Measurements from ENCODE around the gene RAPGEF6. TPM values are rescaled to one million over a fixed set of nuclear protein-coding genes. Genes with fewer than 3 reads are reported as not detected.

RAPGEF6 gene
- total RNA-seq, 2 donors from 2014 or later, result 8.6 to 13.0 TPM

- DNase-seq (no peak), ATAC-seq (peak; percentile 62)
- 46 to 50% methylated on average over 6 of the region's 6 CpGs for WGBS, 2 donors
- H3K36me3 ChIP-seq (replicated peaks in 1 of 2; ENCODE audit: insufficient read depth in 1 of 2, low read depth in 2 of 2), result no peaks in the 10 kb centered on the region
- H3K27me3 ChIP-seq, result no peaks in the 10 kb centered on the region
- H3K4me1 ChIP-seq, result peaks cover 44% of the 10 kb centered on the region
- H3K9me3 ChIP-seq, result no peaks in the 10 kb centered on the region
- TF ChIP-seq POLR2A (IDR thresholded peaks at IDR 0.05), result no peak
- H3K27ac ChIP-seq, result peak overlapping the region in 3 of 4 donors; percentile 17 to 71 (median 57)
- intact Hi-C loops (cut with DNase I), result no loop called here
- no peak overlapping the region for H3K4me3 ChIP-seq
Measured at GRCh38 chr5:131610198-131611063, 24.6 kb downstream of the RAPGEF6 start.

- H3K27ac ChIP-seq, result peak overlapping the region in 3 of 4 donors; percentile 17 to 71 (median 57)
- no peaks in the 10 kb centered on the region for H3K27me3 ChIP-seq
- intact Hi-C loops (cut with DNase I), result no loop called here
- peaks cover 44% of the 10 kb centered on the region for H3K4me1 ChIP-seq
- no peak for TF ChIP-seq CTCF (IDR thresholded peaks at IDR 0.05)
- no peak for TF ChIP-seq POLR2A (IDR thresholded peaks at IDR 0.05)
- ATAC-seq (no peak), DNase-seq (no peak)
- no peaks in the 10 kb centered on the region for H3K36me3 ChIP-seq (replicated peaks in 1 of 2; ENCODE audit: insufficient read depth in 1 of 2, low read depth in 2 of 2)
- no peaks in the 10 kb centered on the region for H3K9me3 ChIP-seq
- no peak overlapping the region for H3K4me3 ChIP-seq
- 69 to 92% methylated on average over 1 of the region's 1 CpG for WGBS, 2 donors
Measured at GRCh38 chr5:131609774-131610173, 25.3 kb downstream of the RAPGEF6 start.

- ATAC-seq (no peak), DNase-seq (no peak)
- intact Hi-C loops (cut with DNase I), result no loop called here
- Histone ChIP-seq H3K27me3 (no peaks in the 10 kb centered on the region), H3K4me3 (no peak overlapping the region), H3K4me1 (peaks cover 44% of the 10 kb centered on the region), H3K36me3 (replicated peaks in 1 of 2; ENCODE audit: insufficient read depth in 1 of 2, low read depth in 2 of 2) (no peaks in the 10 kb centered on the region), H3K9me3 (no peaks in the 10 kb centered on the region), H3K27ac (peak overlapping the region in 2 of 4 donors; percentile 57 to 71)
- TF ChIP-seq CTCF (IDR thresholded peaks at IDR 0.05) (no peak), POLR2A (IDR thresholded peaks at IDR 0.05) (no peak)
- WGBS, 2 donors, result 83 to 88% methylated on average over 5 of the region's 5 CpGs
Measured at GRCh38 chr5:131608597-131608996, 26.4 kb downstream of the RAPGEF6 start.

GRCh38 chr5:131607903-131608540 lies 27.0 kb downstream of the RAPGEF6 start:
- Histone ChIP-seq H3K4me3 (no peak overlapping the region), H3K9me3 (no peaks in the 10 kb centered on the region), H3K4me1 (peaks cover 44% of the 10 kb centered on the region), H3K27ac (peak overlapping the region in 2 of 4 donors; percentile 34 to 71), H3K36me3 (replicated peaks in 1 of 2; ENCODE audit: insufficient read depth in 1 of 2, low read depth in 2 of 2) (no peaks in the 10 kb centered on the region), H3K27me3 (no peaks in the 10 kb centered on the region)
- 36 to 40% methylated on average over 4 of the region's 4 CpGs for WGBS, 2 donors
- TF ChIP-seq CTCF (IDR thresholded peaks at IDR 0.05), result no peak
- no peak for TF ChIP-seq POLR2A (IDR thresholded peaks at IDR 0.05)
- no peak for DNase-seq
- no peak for ATAC-seq
- intact Hi-C loops (cut with DNase I), result no loop called here

GRCh38 chr5:131607418-131607817 lies 27.6 kb downstream of the RAPGEF6 start:
- no peak overlapping the region for H3K4me3 ChIP-seq

More at GRCh38 chr5:131607418-131607817, 27.6 kb downstream of the RAPGEF6 start:
- ATAC-seq, result no peak
- peaks cover 0 to 2% of the 10 kb centered on the region in 2 donors for H3K36me3 ChIP-seq (replicated peaks in 1 of 2; ENCODE audit: insufficient read depth in 1 of 2, low read depth in 2 of 2)
- WGBS, 2 donors, result 81 to 83% methylated on average over 4 of the region's 4 CpGs
- H3K9me3 ChIP-seq, result no peaks in the 10 kb centered on the region
- TF ChIP-seq POLR2A (IDR thresholded peaks at IDR 0.05) (no peak), CTCF (IDR thresholded peaks at IDR 0.05) (no peak)
- DNase-seq, result no peak
- H3K4me1 ChIP-seq, result peaks cover 44% of the 10 kb centered on the region
- H3K27me3 ChIP-seq, result no peaks in the 10 kb centered on the region
- intact Hi-C loops (cut with DNase I), result no loop called here
- H3K27ac ChIP-seq, result no peak overlapping the region

Data from body of pancreas (tissue), 4 donors.